HepG2 (cell line): ENCODE measurements around the gene MAN2A2. TPM values are rescaled to one million over a fixed set of nuclear protein-coding genes. Genes with fewer than 3 reads are reported as not detected.

Source experiments
- ARID2 ChIP-seq: sonication (generic); formaldehyde crosslinking; IDR thresholded peaks from 2 replicates; pipeline ENCODE4 v1.8.1; 2022; ENCODE audit warnings: mild to moderate bottlenecking, missing genetic modification reagents, borderline replicate concordance
- CREM ChIP-seq, 2 experiments: sonication (generic) in 1 of 2; formaldehyde crosslinking in 1 of 2; IDR thresholded peaks; 2 replicates each; pipeline versions ENCODE4 v1.4.0 to v1.6.1; 2016 to 2020; ENCODE audit warnings: antibody characterized with exemption in 1 of 2, mild to moderate bottlenecking in 1 of 2, missing genetic modification reagents in 1 of 2
- DMAP1 ChIP-seq: IDR thresholded peaks from 2 replicates; pipeline ENCODE4 v1.6.1; 2016
- FOXK1 ChIP-seq: sonication (generic); formaldehyde crosslinking; IDR thresholded peaks from 2 replicates; pipeline ENCODE4 v1.4.0; 2020; ENCODE audit warnings: low read depth, missing genetic modification reagents, borderline replicate concordance
- KAT2B ChIP-seq: fragments of 150-350 bp; IDR thresholded peaks from 2 replicates; pipeline ENCODE4 v1.6.1; 2014; ENCODE audit warnings: low read depth, low read length, borderline replicate concordance
- KLF13 ChIP-seq: sonication (generic); formaldehyde crosslinking; IDR thresholded peaks from 2 replicates; pipeline ENCODE4 v1.4.0; 2020; ENCODE audit warnings: mild to moderate bottlenecking, missing genetic modification reagents
- MEIS1 ChIP-seq: sonication (generic); formaldehyde crosslinking; IDR thresholded peaks from 2 replicates; pipeline ENCODE4 v1.9.0; 2021; ENCODE audit warnings: mild to moderate bottlenecking, missing genetic modification reagents, moderate library complexity, borderline replicate concordance
- PHF21A ChIP-seq: sonication (generic); formaldehyde crosslinking; IDR thresholded peaks from 2 replicates; pipeline ENCODE4 v1.5.0; 2020; ENCODE audit warnings: mild to moderate bottlenecking, missing genetic modification reagents
- PITX1 ChIP-seq: sonication (generic); formaldehyde crosslinking; IDR thresholded peaks from 2 replicates; pipeline ENCODE4 v1.5.1; 2020; ENCODE audit warnings: mild to moderate bottlenecking, missing genetic modification reagents
- RAD51 ChIP-seq: fragments of 450-650 bp; IDR thresholded peaks from 2 replicates; pipeline ENCODE4 v1.6.1; 2016; ENCODE audit warnings: borderline replicate concordance
- RNF2 ChIP-seq: fragments of 450-650 bp; conservative IDR thresholded peaks from 2 replicates; pipeline ENCODE4 v1.6.1; 2016; ENCODE audit warnings: low read depth
- SALL1 ChIP-seq: sonication (generic); formaldehyde crosslinking; IDR thresholded peaks from 2 replicates; pipeline ENCODE4 v1.8.0; 2022; ENCODE audit warnings: mild to moderate bottlenecking, missing genetic modification reagents
- SALL2 ChIP-seq: sonication (generic); formaldehyde crosslinking; IDR thresholded peaks from 2 replicates; pipeline ENCODE4 v1.8.1; 2023; ENCODE audit warnings: mild to moderate bottlenecking, missing genetic modification reagents, inconsistent platforms
- SIN3B ChIP-seq: fragments of 150-350 bp; IDR thresholded peaks from 2 replicates; pipeline ENCODE4 v1.6.1; 2014; ENCODE audit warnings: low read length
- SKI ChIP-seq: fragments of 450-650 bp; IDR thresholded peaks from one replicate; pipeline ENCODE4 v1.6.1; 2018; ENCODE audit warnings: mild to moderate bottlenecking; ENCODE audit not compliant: partially characterized antibody
- SNAPC2 ChIP-seq: sonication (generic); formaldehyde crosslinking; IDR thresholded peaks from 2 replicates; pipeline ENCODE4 v1.8.1; 2022; ENCODE audit warnings: mild to moderate bottlenecking, missing genetic modification reagents
- TERF1 ChIP-seq: sonication (generic); formaldehyde crosslinking; IDR thresholded peaks from 2 replicates; pipeline ENCODE4 v1.8.0; 2022; ENCODE audit warnings: mild to moderate bottlenecking, missing genetic modification reagents, moderate library complexity
- ZBTB1 ChIP-seq: sonication (generic); formaldehyde crosslinking; IDR thresholded peaks from 2 replicates; pipeline ENCODE4 v1.4.0; 2020; ENCODE audit warnings: missing genetic modification reagents, borderline replicate concordance
- ZNF3 ChIP-seq: IDR thresholded peaks from 2 replicates; pipeline ENCODE4 v1.7.0; 2017; ENCODE audit warnings: inconsistent platforms
- ZNF510 ChIP-seq: sonication (generic); formaldehyde crosslinking; IDR thresholded peaks from 2 replicates; pipeline ENCODE4 v1.4.0; 2020; ENCODE audit warnings: low read depth, mild to moderate bottlenecking, missing genetic modification reagents
- ZNF512B ChIP-seq: sonication (generic); formaldehyde crosslinking; IDR thresholded peaks from 2 replicates; pipeline ENCODE4 v1.5.1; 2020; ENCODE audit warnings: missing genetic modification reagents, mild to moderate bottlenecking, borderline replicate concordance
- ZNF562 ChIP-seq: sonication (generic); formaldehyde crosslinking; IDR thresholded peaks from 2 replicates; pipeline ENCODE4 v1.8.0; 2022; ENCODE audit warnings: missing genetic modification reagents, borderline replicate concordance
- polyA plus RNA-seq, 8 experiments: library from polyadenylated mRNA; depleted of rRNA in 3 of 8; stranded (reverse) in 7 of 8; unstranded in 1 of 8; fragments of >200 nt; fragmentation: Illumina TruSeq in 4 of 8; extraction: Trizol in 4 of 8; gene quantifications; 2 replicates each; pipeline versions ENCODE4 v1.2.1 to v1.2.3, GENCODE V29; 2011 to 2016; ENCODE audit warnings: low read depth in 4 of 8, missing spikeins in 1 of 8, mixed read lengths in 1 of 8; ENCODE audit not compliant: insufficient read depth in 1 of 8
- total RNA-seq, 5 experiments: library from RNA; depleted of rRNA; stranded (reverse); fragments of >200 nt; fragmentation: Illumina TruSeq; extraction: Trizol; gene quantifications; 2 replicates each; pipeline ENCODE4 v1.2.3, GENCODE V29; 2016; ENCODE audit warnings: low read depth in 1 of 5
- TF ChIP-seq, protein P1 (sequence below): sonication (generic); formaldehyde crosslinking; IDR thresholded peaks from 2 replicates; pipeline ENCODE4 v1.4.0; 2020; ENCODE audit warnings: mild to moderate bottlenecking, missing genetic modification reagents
- TF ChIP-seq, protein P2 (sequence below): sonication (generic); formaldehyde crosslinking; IDR thresholded peaks from 2 replicates; pipeline ENCODE4 v1.5.0; 2020; ENCODE audit warnings: missing genetic modification reagents
- TF ChIP-seq, protein P3 (sequence below): sonication (generic); formaldehyde crosslinking; IDR thresholded peaks from 2 replicates; pipeline ENCODE4 v1.4.0; 2020; ENCODE audit warnings: low read depth, mild to moderate bottlenecking, missing genetic modification reagents

MAN2A2 gene
- total and polyA plus RNA-seq, 2 of the 13 experiments (the other 11 are each of a cell fraction or from before 2014, with no cell fraction given), result 17.5 to 51.5 TPM

DNA sequence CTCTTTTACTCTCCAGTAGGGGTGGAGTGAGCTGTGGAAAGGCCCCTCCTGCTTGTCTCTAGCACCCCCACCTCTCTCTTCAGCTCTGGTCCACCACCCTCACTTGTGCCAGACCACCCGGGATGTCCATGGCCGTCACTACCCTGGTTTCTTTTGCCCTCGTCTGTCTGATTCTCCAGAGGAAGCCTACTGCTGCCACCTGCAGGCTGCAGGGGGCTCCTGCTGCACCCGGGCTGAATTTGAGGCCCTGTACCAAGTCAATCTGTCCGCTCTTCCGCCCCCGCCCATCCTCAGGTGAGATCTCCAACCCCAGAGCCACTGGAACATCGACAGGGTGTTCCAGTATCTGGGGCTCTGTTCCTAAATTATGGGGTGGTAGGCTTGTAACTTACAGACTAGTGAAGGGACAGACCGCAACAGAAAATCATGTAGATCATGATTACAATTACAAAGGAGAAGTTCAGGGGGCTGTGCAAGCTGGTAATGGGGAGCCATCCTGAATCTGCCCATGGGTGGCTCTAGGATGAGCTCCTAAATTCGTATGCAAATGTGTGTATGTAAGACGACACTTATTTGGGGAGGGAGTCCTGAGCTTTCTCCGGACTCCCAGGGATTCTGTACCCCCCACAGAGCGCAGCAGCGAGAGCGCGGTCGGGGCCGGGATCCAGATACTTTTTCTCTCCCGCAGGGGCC lies 31.3 kb downstream of the MAN2A2 start (continued):
- TF ChIP-seq TERF1 (CRISPR knock-in tag) (no peak), ZBTB1 (no peak), DMAP1 (CRISPR knock-in tag) (no peak), RNF2 (no peak), FOXK1 (peak; percentile 16; the same call in 1 of the 2 replicates), ZNF562 (CRISPR knock-in tag) (no peak), ZNF510 (no peak), SALL2 (CRISPR knock-in tag) (no peak), KAT2B (no peak), MEIS1 (0 out of 2 replicates have a peak, but pooled peaks have one; percentile 8), ARID2 (no peak), SALL1 (CRISPR knock-in tag) (peak; percentile 5; the same call in 1 of the 2 replicates), SIN3B (no peak), SNAPC2 (CRISPR knock-in tag) (no peak), PHF21A (CRISPR knock-in tag) (peak; percentile 8; the same call in 1 of the 2 replicates), PITX1 (CRISPR knock-in tag) (no peak), ZNF512B (no peak), RAD51 (no peak), KLF13 (CRISPR knock-in tag) (no peak), CREM (IDR thresholded peaks at IDR 0.05) (no peak), CREM (CRISPR knock-in tag; IDR thresholded peaks at IDR 0.05) (no peak), ZNF3 (no peak), SKI (no peak)
- TF ChIP-seq, protein P1, sequence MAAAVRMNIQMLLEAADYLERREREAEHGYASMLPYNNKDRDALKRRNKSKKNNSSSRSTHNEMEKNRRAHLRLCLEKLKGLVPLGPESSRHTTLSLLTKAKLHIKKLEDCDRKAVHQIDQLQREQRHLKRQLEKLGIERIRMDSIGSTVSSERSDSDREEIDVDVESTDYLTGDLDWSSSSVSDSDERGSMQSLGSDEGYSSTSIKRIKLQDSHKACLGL, result no peak; the same call in 1 of the 2 replicates
- TF ChIP-seq, protein P2, sequence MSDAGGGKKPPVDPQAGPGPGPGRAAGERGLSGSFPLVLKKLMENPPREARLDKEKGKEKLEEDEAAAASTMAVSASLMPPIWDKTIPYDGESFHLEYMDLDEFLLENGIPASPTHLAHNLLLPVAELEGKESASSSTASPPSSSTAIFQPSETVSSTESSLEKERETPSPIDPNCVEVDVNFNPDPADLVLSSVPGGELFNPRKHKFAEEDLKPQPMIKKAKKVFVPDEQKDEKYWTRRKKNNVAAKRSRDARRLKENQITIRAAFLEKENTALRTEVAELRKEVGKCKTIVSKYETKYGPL (CRISPR knock-in tag), result no peak
- TF ChIP-seq, protein P3, sequence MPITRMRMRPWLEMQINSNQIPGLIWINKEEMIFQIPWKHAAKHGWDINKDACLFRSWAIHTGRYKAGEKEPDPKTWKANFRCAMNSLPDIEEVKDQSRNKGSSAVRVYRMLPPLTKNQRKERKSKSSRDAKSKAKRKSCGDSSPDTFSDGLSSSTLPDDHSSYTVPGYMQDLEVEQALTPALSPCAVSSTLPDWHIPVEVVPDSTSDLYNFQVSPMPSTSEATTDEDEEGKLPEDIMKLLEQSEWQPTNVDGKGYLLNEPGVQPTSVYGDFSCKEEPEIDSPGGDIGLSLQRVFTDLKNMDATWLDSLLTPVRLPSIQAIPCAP (CRISPR knock-in tag), result no peak
